ENCODE measurements around the gene PTPRM. TPM values are rescaled to one million over a fixed set of nuclear protein-coding genes. Genes with fewer than 3 reads are reported as not detected.

The PTPRM gene
- total RNA-seq, 1 experiment from 2014 or later = 14.5 TPM

DNA sequence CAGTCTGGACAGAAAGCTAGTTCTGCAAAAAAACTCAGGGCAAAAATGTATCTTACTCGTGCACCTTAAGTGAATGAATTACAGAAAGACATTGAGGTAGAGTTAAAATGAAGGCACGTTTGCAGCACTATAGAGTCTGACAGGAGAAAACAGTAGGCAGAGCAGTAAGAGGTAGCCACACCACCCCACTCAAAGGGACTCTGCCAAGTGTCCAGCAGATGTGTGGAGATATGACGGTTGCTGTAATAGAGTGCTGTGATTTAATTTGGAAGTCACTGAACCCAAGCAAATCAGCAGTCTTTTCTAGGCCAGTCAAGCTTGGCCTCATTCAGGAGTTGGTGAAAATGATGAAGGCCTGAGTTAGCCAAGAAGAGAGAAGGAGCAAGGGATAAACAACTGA, 464.4 kb downstream of the PTPRM start:
- no peak overlapping the region for H2AFZ ChIP-seq (ENCODE audit: low read depth, low read length, poor library complexity, severe bottlenecking)
- intact Hi-C loops (cut with micrococcal nuclease) = no loop called here
- no peak for TF ChIP-seq ZNF274 (IDR thresholded peaks at IDR 0.05; ENCODE audit: low read depth, low read length)
- no peak for TF ChIP-seq CBX3 (IDR thresholded peaks at IDR 0.05; ENCODE audit: low read depth)
- no peak for TF ChIP-seq SRF (IDR thresholded peaks at IDR 0.05; ENCODE audit: low read depth)
- TF ChIP-seq CEBPB (IDR thresholded peaks at IDR 0.05; ENCODE audit: low read depth) = no peak
- TF ChIP-seq ELF1 (IDR thresholded peaks at IDR 0.05; ENCODE audit: borderline replicate concordance, low read depth) = no peak
- TF ChIP-seq RAD21 (IDR thresholded peaks at IDR 0.05; ENCODE audit: low read depth) = no peak
- TF ChIP-seq TCF7L2 (IDR thresholded peaks at IDR 0.05; ENCODE audit: borderline replicate concordance, extremely low read depth, insufficient read depth, insufficient read length) = no peak
- H3K9me2 ChIP-seq (ENCODE audit: insufficient read depth) = no peaks in the 10 kb centered on the region
- RAD21 ChIA-PET (ENCODE audit: low non-redundant PET in 1 of 2, low total read pairs in 2 of 2, uncharacterized antibody in 2 of 2, unreplicated experiment in 2 of 2) = no interaction called here
- BruUV-seq (replicated peaks) = no TSS peak
- CTCF ChIA-PET = no interaction called here
- H3K9ac ChIP-seq (ENCODE audit: low read length) = no peak overlapping the region
- no peak overlapping the region for H3K4me2 ChIP-seq (ENCODE audit: low read length)
- no peaks in the 10 kb centered on the region for H3K4me1 ChIP-seq (ENCODE audit: control insufficient read depth in 1 of 2, insufficient read depth in 2 of 2, low read length in 2 of 2)
- H3K4me3 ChIP-seq (replicated peaks in 1 of 2; ENCODE audit: low read depth in 1 of 2, low read length in 2 of 2) = no peak overlapping the region
- no peaks in the 10 kb centered on the region for H3K79me2 ChIP-seq (ENCODE audit: insufficient read depth, low read length)
- POLR2A ChIA-PET = no interaction called here
- H3K36me3 ChIP-seq (ENCODE audit: control insufficient read depth in 1 of 2, insufficient read depth in 2 of 2, low read length in 2 of 2) = no peaks in the 10 kb centered on the region
- ATAC-seq (no peak), DNase-seq (ENCODE audit: low read depth, low spot score) (no peak)
- H3K9me3 ChIP-seq (ENCODE audit: control insufficient read depth in 1 of 2, insufficient read depth in 1 of 2, low read depth in 1 of 2, low read length in 2 of 2) = no peaks in the 10 kb centered on the region
- H3K27me3 ChIP-seq (ENCODE audit: insufficient read depth, low read length) = no peaks in the 10 kb centered on the region
- H3K27ac ChIP-seq (ENCODE audit: low read depth, low read length) = no peak overlapping the region
- no peaks in the 10 kb centered on the region for H4K20me1 ChIP-seq (ENCODE audit: insufficient read depth)

DNA sequence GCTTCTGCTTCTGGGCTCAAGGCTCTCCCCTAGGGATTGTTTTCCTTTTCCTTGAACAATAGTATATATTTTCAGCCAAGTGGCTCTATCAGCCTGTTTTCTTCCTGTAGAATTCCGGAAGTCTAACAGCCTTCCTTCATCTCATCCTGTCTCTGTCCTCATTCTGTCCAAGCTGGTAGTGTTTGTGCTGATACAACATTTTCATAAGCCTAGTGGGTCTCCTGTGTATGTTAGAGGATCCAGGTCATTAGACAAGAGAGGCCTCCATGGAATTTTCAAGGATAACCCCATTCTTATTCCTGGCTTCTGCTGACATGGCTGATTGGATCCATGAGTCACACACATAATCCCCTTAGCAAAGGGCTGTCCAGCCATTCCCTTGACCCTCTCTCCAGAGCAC, 467.6 kb downstream of the PTPRM start:
- no peaks in the 10 kb centered on the region for H3K9me2 ChIP-seq (ENCODE audit: insufficient read depth)
- intact Hi-C loops (cut with micrococcal nuclease) = no loop called here
- no peak overlapping the region for H3K4me3 ChIP-seq (replicated peaks in 1 of 2; ENCODE audit: low read depth in 1 of 2, low read length in 2 of 2)
- ChIA-PET RAD21 (ENCODE audit: low non-redundant PET in 1 of 2, low total read pairs in 2 of 2, uncharacterized antibody in 2 of 2, unreplicated experiment in 2 of 2) (no interaction called here), CTCF (no interaction called here), POLR2A (no interaction called here)
- no peaks in the 10 kb centered on the region for H4K20me1 ChIP-seq (ENCODE audit: insufficient read depth)
- no peaks in the 10 kb centered on the region for H3K27me3 ChIP-seq (ENCODE audit: insufficient read depth, low read length)
- no peak overlapping the region for H3K27ac ChIP-seq (ENCODE audit: low read depth, low read length)
- no peak for DNase-seq (ENCODE audit: low read depth, low spot score)
- BruUV-seq (replicated peaks) = no TSS peak
- H3K79me2 ChIP-seq (ENCODE audit: insufficient read depth, low read length) = no peaks in the 10 kb centered on the region
- TF ChIP-seq JUND (IDR thresholded peaks at IDR 0.05) (no peak), TCF7L2 (IDR thresholded peaks at IDR 0.05; ENCODE audit: borderline replicate concordance, extremely low read depth, insufficient read depth, insufficient read length) (no peak), CBX3 (IDR thresholded peaks at IDR 0.05; ENCODE audit: low read depth) (no peak), ELF1 (IDR thresholded peaks at IDR 0.05; ENCODE audit: borderline replicate concordance, low read depth) (no peak)
- TF ChIP-seq, protein P1, sequence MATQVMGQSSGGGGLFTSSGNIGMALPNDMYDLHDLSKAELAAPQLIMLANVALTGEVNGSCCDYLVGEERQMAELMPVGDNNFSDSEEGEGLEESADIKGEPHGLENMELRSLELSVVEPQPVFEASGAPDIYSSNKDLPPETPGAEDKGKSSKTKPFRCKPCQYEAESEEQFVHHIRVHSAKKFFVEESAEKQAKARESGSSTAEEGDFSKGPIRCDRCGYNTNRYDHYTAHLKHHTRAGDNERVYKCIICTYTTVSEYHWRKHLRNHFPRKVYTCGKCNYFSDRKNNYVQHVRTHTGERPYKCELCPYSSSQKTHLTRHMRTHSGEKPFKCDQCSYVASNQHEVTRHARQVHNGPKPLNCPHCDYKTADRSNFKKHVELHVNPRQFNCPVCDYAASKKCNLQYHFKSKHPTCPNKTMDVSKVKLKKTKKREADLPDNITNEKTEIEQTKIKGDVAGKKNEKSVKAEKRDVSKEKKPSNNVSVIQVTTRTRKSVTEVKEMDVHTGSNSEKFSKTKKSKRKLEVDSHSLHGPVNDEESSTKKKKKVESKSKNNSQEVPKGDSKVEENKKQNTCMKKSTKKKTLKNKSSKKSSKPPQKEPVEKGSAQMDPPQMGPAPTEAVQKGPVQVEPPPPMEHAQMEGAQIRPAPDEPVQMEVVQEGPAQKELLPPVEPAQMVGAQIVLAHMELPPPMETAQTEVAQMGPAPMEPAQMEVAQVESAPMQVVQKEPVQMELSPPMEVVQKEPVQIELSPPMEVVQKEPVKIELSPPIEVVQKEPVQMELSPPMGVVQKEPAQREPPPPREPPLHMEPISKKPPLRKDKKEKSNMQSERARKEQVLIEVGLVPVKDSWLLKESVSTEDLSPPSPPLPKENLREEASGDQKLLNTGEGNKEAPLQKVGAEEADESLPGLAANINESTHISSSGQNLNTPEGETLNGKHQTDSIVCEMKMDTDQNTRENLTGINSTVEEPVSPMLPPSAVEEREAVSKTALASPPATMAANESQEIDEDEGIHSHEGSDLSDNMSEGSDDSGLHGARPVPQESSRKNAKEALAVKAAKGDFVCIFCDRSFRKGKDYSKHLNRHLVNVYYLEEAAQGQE (IDR thresholded peaks at IDR 0.05; ENCODE audit: low read depth) = no peak
- TF ChIP-seq, protein P2, sequence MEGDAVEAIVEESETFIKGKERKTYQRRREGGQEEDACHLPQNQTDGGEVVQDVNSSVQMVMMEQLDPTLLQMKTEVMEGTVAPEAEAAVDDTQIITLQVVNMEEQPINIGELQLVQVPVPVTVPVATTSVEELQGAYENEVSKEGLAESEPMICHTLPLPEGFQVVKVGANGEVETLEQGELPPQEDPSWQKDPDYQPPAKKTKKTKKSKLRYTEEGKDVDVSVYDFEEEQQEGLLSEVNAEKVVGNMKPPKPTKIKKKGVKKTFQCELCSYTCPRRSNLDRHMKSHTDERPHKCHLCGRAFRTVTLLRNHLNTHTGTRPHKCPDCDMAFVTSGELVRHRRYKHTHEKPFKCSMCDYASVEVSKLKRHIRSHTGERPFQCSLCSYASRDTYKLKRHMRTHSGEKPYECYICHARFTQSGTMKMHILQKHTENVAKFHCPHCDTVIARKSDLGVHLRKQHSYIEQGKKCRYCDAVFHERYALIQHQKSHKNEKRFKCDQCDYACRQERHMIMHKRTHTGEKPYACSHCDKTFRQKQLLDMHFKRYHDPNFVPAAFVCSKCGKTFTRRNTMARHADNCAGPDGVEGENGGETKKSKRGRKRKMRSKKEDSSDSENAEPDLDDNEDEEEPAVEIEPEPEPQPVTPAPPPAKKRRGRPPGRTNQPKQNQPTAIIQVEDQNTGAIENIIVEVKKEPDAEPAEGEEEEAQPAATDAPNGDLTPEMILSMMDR (IDR thresholded peaks at IDR 0.05 in 2 of 3, conservative IDR thresholded peaks at IDR 0.05 in 1 of 3; ENCODE audit: borderline replicate concordance in 1 of 3, insufficient read depth in 1 of 3, low read depth in 2 of 3, low read length in 2 of 3) = no peak
- H3K4me1 ChIP-seq (ENCODE audit: control insufficient read depth in 1 of 2, insufficient read depth in 2 of 2, low read length in 2 of 2) = no peaks in the 10 kb centered on the region
- H2AFZ ChIP-seq (ENCODE audit: low read depth, low read length, poor library complexity, severe bottlenecking) = no peak overlapping the region
- no peak overlapping the region for H3K4me2 ChIP-seq (ENCODE audit: low read length)
- H3K36me3 ChIP-seq (ENCODE audit: control insufficient read depth in 1 of 2, insufficient read depth in 2 of 2, low read length in 2 of 2) = no peaks in the 10 kb centered on the region
- ATAC-seq = no peak
- H3K9me3 ChIP-seq (ENCODE audit: control insufficient read depth in 1 of 2, insufficient read depth in 1 of 2, low read depth in 1 of 2, low read length in 2 of 2) = no peaks in the 10 kb centered on the region
- H3K9ac ChIP-seq (ENCODE audit: low read length) = no peak overlapping the region

All from HCT116 (cell line).